Left forelimb (tissue), 1 donor: Measurements from ENCODE around the gene EIF3K.

Experiments
- DNase-seq: peaks from one replicate; pipeline ENCODE4 v3.0.0-alpha.2; 2018; ENCODE audit warnings: low spot score

Gene EIF3K

DNA sequence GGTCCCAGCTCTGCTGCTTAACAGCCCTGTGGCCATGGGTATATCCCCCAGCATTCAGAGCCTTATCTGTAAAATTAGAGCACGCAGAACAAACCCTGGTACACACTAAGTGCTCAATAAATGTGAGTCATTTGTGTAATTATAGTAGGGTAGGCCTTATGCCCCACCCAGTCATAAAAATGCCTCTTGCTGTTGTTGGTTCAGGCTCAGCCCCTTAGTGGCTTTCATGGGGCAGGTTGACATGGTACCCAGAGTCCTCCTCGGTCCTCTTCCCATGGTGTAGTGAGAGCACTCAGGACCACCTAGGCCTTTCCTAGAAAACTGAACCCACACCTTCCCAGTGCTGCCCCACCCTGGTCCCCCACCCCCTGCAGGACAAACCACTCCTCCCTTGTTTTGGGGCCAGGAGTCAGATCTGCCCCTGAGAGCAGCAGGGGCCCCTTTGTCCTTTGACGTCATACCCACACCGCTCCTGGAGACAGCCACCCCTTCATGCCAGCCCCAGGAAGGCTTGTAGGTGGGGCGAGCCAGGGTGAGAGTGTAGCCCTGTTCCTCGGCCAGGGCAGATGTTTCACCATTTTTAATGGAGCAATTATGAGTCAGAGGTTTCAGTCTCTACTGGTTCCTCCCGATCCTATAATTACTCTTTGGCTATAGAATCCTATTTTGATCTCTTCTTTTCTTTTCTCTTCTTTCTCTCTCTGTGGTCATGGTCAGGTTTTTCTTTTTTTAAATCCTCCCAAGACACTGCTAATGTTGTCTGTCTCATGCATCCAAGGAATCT lies 65.3 kb downstream of the EIF3K start:
- no peak for DNase-seq

- DNase-seq: no peak
Measured at GRCh38 chr19:38684862-38685665, 66.1 kb downstream of the EIF3K start.

DNA sequence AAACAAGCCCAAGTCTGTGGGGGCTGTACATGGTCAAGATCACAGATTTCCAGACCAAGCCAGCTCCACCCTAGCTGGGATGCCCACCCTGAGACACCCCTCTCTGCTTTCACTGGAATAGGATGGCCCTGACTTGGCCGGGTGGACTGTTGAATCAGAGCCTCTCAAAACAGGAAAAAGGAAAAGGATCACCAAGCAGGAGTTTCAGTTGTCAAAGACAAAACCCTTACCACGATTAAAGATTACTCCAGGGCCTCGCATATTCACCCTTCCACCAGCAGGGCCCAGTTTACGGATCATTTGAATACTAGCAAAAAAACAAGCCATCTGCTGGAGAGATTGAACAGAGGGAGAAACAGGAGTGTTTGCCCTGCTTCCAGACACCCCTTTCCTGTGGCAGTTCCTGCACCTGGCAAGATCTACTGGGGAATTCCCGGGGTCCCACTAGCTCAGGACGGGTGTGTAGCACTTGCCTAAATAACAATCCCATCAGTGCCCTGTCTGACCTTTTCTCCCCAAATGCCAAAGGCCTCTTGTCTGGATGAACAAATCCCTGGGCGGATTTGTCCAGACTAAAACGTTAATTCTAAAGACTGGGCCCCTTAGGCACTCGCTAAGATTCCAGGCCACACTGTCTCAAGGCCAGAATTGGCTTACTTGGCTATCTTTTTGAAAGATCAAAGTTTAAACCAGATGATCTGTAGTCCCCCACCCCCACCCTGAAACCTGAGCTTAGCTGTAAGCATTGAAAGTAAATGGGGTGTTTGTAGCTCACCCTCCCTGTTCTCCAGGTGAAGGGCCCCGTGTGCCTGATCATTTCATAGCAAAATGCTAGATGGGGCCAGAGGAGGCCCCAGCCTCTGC lies 66.9 kb downstream of the EIF3K start:
- no peak for DNase-seq

DNA sequence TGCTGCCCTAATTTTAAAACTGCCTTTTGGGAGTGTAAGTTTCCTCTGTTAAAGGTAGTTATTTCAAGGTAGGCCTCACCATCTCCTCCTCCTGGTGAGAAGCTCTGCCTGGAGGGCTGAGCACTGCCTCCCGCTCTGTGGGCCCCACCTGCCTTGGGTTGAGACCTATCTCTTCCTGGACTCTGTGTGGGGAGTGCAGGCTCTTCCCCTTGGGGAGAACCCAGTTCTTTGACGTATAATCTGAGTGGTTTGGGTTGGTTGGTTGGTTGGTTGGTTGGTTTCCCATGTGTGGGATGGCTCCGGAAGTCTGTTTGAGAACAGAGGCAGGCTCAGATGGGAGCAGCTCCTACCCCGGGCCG lies 67.5 kb downstream of the EIF3K start:
- no peak for DNase-seq
